ENCODE data around the gene GRIN1.

The GRIN1 gene

DNA sequence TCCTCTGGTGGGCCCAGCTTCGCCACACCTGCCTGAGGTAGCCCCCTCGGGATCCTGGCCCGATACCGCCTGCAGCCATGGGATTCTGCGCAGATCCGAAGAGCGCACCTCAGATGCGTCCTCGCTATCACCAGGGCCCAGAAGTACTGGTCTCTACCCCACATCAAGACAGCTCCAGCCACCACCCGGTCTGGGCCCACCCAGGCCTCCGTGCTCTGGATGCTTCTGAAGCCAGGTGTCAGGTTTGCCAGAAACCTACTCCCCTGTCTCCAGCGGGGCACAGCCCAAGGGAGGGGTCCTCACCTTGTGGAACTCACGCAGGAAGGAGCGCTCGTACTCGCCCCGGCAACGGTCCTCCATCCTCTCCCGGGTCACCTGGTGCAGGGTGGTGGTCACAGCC lies 47.0 kb downstream of the GRIN1 start:
- no peaks in the 10 kb centered on the region for H3K27me3 ChIP-seq (ENCODE audit: control insufficient read depth, insufficient read depth, low read length)
- H3K4me1 ChIP-seq (ENCODE audit: control insufficient read depth, insufficient read depth, low read length): peaks cover 10% of the 10 kb centered on the region
- no peak overlapping the region for H3K4me3 ChIP-seq (ENCODE audit: low read depth, low read length)
- H3K9ac ChIP-seq (ENCODE audit: low read depth, low read length): no peak overlapping the region
- no peaks in the 10 kb centered on the region for H3K9me3 ChIP-seq (ENCODE audit: control insufficient read depth, insufficient read depth, low read length)
- H3K36me3 ChIP-seq (ENCODE audit: control insufficient read depth, insufficient read depth, low read length): peaks cover 37% of the 10 kb centered on the region

DNA sequence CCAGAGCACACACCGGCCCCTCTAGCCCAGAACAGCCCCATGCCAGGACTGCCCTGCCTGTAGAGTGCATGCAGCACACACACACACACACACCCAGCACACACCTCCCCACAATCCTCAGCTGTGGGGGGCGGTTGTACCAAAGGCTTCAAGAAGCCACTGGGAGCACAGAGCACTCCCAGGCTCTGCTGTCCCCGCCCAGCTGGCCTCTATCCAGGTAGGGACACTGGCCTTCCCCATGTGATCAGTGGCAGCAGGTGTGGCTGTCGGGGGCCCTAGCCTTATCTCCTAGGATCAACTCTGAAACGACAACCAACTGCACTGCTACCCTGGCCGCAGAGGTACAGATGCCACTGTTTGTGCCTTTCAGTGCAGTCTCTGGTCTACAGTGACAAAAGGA lies 47.4 kb downstream of the GRIN1 start:
- Histone ChIP-seq H3K27me3 (ENCODE audit: control insufficient read depth, insufficient read depth, low read length) (no peaks in the 10 kb centered on the region), H3K4me3 (ENCODE audit: low read depth, low read length) (no peak overlapping the region), H3K9ac (ENCODE audit: low read depth, low read length) (no peak overlapping the region), H3K36me3 (ENCODE audit: control insufficient read depth, insufficient read depth, low read length) (peaks cover 36% of the 10 kb centered on the region), H3K9me3 (ENCODE audit: control insufficient read depth, insufficient read depth, low read length) (no peaks in the 10 kb centered on the region), H3K4me1 (ENCODE audit: control insufficient read depth, insufficient read depth, low read length) (peaks cover 10% of the 10 kb centered on the region)

DNA sequence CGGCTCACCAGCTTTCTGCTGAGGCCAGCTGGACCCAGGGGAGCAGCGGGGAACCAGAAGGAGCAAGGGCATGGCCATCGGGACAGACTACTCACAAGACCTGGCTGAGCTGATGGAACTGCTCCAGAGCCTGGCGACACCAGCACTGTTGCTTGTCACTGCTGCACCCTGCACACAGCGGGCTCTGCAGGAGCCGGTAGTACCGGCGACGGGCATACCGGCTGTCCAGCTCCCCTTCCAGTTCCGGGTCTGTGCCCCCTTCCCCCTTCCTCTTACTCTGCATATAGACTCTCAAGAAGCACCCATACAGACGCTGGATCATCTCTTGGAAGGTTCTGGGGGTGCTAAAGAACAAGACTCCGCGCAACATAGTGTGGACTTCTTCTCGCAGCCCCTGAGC lies 48.4 kb downstream of the GRIN1 start:
- no peaks in the 10 kb centered on the region for H3K9me3 ChIP-seq (ENCODE audit: control insufficient read depth, insufficient read depth, low read length)
- no peaks in the 10 kb centered on the region for H3K27me3 ChIP-seq (ENCODE audit: control insufficient read depth, insufficient read depth, low read length)
- peaks cover 10% of the 10 kb centered on the region for H3K4me1 ChIP-seq (ENCODE audit: control insufficient read depth, insufficient read depth, low read length)
- H3K36me3 ChIP-seq (ENCODE audit: control insufficient read depth, insufficient read depth, low read length): peaks cover 35% of the 10 kb centered on the region
- no peak overlapping the region for H3K9ac ChIP-seq (ENCODE audit: low read depth, low read length)
- H3K4me3 ChIP-seq (ENCODE audit: low read depth, low read length): peak overlapping the region; percentile 97

DNA sequence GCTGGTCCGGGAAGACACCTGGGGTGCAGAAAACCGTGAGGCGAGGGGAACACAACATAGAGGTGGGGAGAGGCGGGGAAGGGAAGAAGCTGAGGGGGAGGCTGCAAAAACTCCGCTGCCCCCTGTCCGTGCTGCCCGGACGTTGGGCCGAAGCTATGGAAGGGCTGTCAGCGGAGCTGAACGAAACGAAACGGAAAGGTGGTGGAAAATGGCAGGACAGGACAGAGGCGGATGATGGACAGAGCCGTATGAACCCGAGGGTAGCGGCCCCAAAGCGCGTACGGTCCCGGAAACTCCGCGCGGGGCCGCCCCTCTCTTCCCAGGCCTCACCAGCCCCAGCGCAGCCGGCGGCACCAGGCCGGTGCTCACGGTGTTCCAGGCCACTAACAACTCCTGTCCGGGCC lies 49.1 kb downstream of the GRIN1 start:
- Histone ChIP-seq H3K4me1 (ENCODE audit: control insufficient read depth, insufficient read depth, low read length) (peaks cover 10% of the 10 kb centered on the region), H3K4me3 (ENCODE audit: low read depth, low read length) (peak overlapping the region; percentile 97), H3K36me3 (ENCODE audit: control insufficient read depth, insufficient read depth, low read length) (peaks cover 31% of the 10 kb centered on the region), H3K9me3 (ENCODE audit: control insufficient read depth, insufficient read depth, low read length) (no peaks in the 10 kb centered on the region), H3K27me3 (ENCODE audit: control insufficient read depth, insufficient read depth, low read length) (no peaks in the 10 kb centered on the region), H3K9ac (ENCODE audit: low read depth, low read length) (peak overlapping the region; percentile 76)

DNA sequence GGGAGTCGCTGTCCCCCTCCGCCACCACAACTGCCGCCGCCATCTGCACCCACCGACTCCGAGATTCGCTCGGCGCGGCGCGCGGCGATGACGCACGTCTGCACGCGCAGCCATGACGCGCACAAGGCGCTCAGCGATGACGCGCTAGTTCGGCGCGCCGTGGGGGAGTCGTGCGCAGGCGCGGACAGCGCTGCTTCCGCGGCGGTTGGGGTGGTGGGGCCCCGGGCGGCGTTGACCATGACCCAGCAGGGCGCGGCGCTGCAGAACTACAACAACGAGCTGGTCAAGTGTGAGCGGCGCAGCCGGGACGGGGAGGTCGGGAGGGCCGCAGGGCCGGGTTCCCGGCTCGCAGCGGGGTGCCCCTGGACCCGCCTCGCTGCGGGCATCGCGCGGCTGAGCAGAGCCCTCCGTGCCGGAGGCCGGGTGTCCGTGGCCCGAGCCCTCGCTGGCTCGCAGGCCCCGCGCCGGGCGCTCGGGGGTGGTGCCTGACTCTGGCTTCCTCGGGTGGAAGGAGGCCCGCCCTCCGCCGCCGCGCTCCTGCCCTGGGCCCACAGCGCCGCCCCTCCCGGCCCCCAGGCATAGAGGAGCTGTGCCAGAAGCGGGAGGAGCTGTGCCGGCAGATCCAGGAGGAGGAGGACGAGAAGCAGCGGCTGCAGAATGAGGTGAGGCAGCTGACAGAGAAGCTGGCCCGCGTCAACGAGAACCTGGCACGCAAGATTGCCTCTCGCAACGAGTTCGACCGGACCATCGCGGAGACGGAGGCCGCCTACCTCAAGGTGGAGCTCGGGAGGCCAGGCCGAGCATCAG lies 49.7 kb downstream of the GRIN1 start, which contains the start of the genes ANAPC2 and SSNA1:
Gene ANAPC2, minus strand, starts transcription at position 71 of the 807 bp plus-strand sequence. Its CDS starts 28 bp downstream, at position 43.
Gene SSNA1, plus strand, starts transcription at position 187 of the 807 bp plus-strand sequence. Its CDS starts 51 bp downstream, at position 238.
- Histone ChIP-seq H3K36me3 (ENCODE audit: control insufficient read depth, insufficient read depth, low read length) (peaks cover 26% of the 10 kb centered on the region), H3K9me3 (ENCODE audit: control insufficient read depth, insufficient read depth, low read length) (no peaks in the 10 kb centered on the region), H3K4me3 (ENCODE audit: low read depth, low read length) (peak within 1 kb of the TSS; percentile 97), H3K4me1 (ENCODE audit: control insufficient read depth, insufficient read depth, low read length) (peaks cover 10% of the 10 kb centered on the region), H3K27me3 (ENCODE audit: control insufficient read depth, insufficient read depth, low read length) (no peaks in the 10 kb centered on the region), H3K9ac (ENCODE audit: low read depth, low read length) (peak within 1 kb of the TSS; percentile 81)

DNA sequence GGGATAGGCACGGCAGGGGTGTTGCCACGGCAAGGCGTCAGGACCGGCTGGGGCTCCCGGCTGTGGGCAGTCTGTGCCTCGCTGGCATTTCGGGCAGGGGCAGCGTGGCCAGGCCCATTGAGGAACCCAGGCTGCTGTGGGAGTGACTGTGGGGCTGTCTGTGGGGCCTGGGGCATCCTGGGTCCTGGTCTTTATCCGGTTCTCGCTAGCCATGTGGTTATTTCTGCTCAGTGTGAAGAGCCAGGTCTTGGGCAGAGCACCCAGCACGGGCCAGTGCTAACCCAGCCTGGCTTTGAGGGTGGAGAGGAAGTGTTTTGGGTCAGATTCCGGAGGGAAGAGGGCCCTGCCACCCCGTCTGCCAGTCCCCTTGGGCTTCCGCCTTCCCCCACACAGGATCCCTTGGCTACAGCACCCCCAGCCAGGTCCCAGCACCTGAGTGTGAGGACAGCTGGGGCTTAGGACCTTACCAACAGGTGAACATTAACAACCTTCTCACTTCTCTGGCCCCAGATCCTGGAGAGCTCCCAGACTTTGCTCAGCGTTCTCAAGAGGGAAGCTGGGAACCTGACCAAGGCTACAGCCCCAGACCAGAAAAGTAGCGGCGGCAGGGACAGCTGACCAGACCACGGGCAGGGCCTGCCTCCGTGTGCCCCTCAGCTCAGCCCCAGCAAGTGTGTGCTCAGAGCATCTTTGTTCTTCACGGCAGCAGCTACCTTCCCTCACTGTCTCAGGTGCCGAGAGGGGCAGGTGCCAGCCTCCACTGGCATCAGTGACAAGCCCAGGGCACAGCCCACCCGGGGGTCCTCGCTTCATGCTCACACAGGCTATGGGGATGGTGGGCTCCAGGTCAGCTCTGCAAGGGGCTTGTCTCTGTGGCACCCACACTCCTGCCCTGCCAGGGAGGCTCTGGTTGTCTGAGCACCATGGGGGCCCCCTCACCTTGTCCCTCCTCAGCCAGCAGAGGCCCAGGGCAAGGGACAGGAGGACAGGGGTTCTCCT lies 50.6 kb downstream of the GRIN1 start:
- H3K9me3 ChIP-seq (ENCODE audit: control insufficient read depth, insufficient read depth, low read length): no peaks in the 10 kb centered on the region
- H3K9ac ChIP-seq (ENCODE audit: low read depth, low read length): peak overlapping the region; percentile 81
- peaks cover 23% of the 10 kb centered on the region for H3K36me3 ChIP-seq (ENCODE audit: control insufficient read depth, insufficient read depth, low read length)
- peaks cover 10% of the 10 kb centered on the region for H3K4me1 ChIP-seq (ENCODE audit: control insufficient read depth, insufficient read depth, low read length)
- peak overlapping the region; percentile 97 for H3K4me3 ChIP-seq (ENCODE audit: low read depth, low read length)
- H3K27me3 ChIP-seq (ENCODE audit: control insufficient read depth, insufficient read depth, low read length): no peaks in the 10 kb centered on the region

DNA sequence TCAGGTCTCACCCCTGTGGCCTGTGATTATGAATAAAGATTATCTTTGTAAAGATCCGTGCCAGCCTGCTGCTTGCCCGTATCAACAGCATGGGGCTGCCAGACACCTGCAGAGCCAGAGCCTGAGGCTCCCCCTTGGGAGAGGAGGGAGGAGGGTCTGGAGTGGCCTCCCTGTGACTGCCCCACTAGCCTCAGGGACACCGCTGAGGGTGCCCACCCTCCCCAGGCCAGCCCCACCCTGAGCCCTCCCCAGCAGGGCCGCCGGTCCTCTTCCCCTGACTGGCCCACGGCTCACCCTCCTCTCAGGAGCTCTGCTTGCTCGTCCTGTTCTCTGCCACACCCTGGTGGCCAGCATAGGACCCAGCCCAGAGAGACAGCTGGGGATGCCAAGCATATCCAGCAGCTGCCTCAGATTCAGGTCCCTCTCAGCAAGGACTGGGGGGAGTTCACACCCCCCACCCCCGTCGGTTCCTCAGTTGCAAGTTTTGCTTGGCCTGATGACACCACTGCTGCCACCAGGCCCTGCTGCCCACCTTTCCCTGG lies 51.4 kb downstream of the GRIN1 start:
- Histone ChIP-seq H3K36me3 (ENCODE audit: control insufficient read depth, insufficient read depth, low read length) (peaks cover 23% of the 10 kb centered on the region), H3K9me3 (ENCODE audit: control insufficient read depth, insufficient read depth, low read length) (no peaks in the 10 kb centered on the region), H3K4me1 (ENCODE audit: control insufficient read depth, insufficient read depth, low read length) (peaks cover 12% of the 10 kb centered on the region), H3K9ac (ENCODE audit: low read depth, low read length) (no peak overlapping the region), H3K4me3 (ENCODE audit: low read depth, low read length) (no peak overlapping the region), H3K27me3 (ENCODE audit: control insufficient read depth, insufficient read depth, low read length) (no peaks in the 10 kb centered on the region)

DNA sequence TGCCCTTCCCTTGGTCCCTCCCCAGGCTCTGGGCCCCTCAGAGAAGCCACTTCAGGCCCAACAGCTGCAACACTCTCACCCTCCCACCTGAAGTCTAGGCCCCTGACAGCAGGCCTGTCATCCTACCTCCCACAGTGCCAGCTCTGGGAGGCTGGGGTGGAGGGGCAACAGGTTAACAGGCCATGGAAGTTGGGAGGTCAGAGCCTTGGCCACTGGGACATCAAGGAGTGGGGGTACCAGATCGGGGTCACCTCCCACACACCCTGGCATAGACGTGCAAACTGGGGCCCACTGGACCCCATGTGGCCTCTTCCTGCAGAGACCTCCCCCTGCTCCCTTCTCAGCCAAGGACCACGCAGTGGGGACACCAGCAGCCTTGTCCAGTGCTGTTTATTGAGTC lies 52.3 kb downstream of the GRIN1 start:
- Histone ChIP-seq H3K4me3 (ENCODE audit: low read depth, low read length) (no peak overlapping the region), H3K36me3 (ENCODE audit: control insufficient read depth, insufficient read depth, low read length) (peaks cover 14% of the 10 kb centered on the region), H3K9me3 (ENCODE audit: control insufficient read depth, insufficient read depth, low read length) (no peaks in the 10 kb centered on the region), H3K4me1 (ENCODE audit: control insufficient read depth, insufficient read depth, low read length) (peaks cover 12% of the 10 kb centered on the region), H3K9ac (ENCODE audit: low read depth, low read length) (no peak overlapping the region), H3K27me3 (ENCODE audit: control insufficient read depth, insufficient read depth, low read length) (no peaks in the 10 kb centered on the region)

DNA sequence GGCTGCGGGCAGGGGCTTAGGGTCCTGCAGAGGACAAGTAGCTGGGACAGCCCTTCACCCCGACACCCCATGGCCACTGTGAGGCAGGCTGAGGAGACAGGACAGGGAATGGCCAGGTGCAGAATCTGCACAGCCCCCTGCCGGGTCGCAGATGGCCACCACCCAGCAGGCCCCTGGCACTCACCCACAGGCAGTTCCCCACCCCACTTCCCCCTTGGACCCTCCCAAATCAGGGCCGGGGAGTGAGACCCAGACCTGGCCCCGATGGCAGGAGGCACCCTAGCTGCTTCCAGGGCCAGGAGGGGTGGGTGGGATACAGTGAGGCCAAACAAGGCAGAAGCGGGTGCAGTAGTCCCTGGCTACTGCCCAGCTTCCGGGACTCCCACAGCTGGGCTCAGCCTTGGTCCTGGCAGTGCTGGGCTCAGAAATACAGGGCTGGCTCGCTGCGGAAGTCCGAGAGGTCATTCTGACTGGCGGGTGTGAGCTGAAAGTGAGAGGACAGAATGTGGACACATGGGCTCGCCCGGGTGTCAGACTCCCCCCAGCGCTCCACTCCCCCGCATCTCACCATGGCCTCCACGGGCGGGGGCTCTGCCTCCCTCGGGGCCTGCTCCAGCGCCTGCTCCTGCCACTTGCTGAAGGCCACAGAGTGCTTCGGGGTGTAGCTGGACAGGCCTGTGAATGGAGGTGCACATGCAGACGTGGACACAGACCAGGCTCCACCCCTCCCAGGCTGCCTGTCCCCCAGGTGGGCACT lies 52.9 kb downstream of the GRIN1 start:
- Histone ChIP-seq H3K9ac (ENCODE audit: low read depth, low read length) (no peak overlapping the region), H3K36me3 (ENCODE audit: control insufficient read depth, insufficient read depth, low read length) (peaks cover 14% of the 10 kb centered on the region), H3K4me1 (ENCODE audit: control insufficient read depth, insufficient read depth, low read length) (peaks cover 11% of the 10 kb centered on the region), H3K9me3 (ENCODE audit: control insufficient read depth, insufficient read depth, low read length) (no peaks in the 10 kb centered on the region), H3K4me3 (ENCODE audit: low read depth, low read length) (no peak overlapping the region), H3K27me3 (ENCODE audit: control insufficient read depth, insufficient read depth, low read length) (no peaks in the 10 kb centered on the region)

DNA sequence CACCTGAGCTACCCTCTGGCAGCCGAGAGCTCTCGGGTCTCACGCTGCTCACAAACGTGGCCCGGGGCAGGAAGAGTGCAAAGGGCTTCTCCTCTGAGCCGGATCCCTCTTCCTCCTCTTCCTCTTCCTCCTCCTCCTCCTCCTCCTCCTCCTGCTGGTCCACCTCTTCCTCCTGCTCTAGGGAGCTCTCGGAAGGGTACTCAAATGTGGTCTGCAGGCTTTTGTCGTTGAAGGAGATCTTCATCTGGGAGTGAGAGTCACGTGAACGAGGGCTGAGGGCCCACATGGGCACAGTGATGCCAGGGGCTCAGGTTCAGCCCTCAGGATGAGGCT lies 53.5 kb downstream of the GRIN1 start:
- Histone ChIP-seq H3K36me3 (ENCODE audit: control insufficient read depth, insufficient read depth, low read length) (peaks cover 14% of the 10 kb centered on the region), H3K9ac (ENCODE audit: low read depth, low read length) (no peak overlapping the region), H3K4me3 (ENCODE audit: low read depth, low read length) (no peak overlapping the region), H3K27me3 (ENCODE audit: control insufficient read depth, insufficient read depth, low read length) (no peaks in the 10 kb centered on the region), H3K4me1 (ENCODE audit: control insufficient read depth, insufficient read depth, low read length) (peaks cover 7% of the 10 kb centered on the region), H3K9me3 (ENCODE audit: control insufficient read depth, insufficient read depth, low read length) (no peaks in the 10 kb centered on the region)

DNA sequence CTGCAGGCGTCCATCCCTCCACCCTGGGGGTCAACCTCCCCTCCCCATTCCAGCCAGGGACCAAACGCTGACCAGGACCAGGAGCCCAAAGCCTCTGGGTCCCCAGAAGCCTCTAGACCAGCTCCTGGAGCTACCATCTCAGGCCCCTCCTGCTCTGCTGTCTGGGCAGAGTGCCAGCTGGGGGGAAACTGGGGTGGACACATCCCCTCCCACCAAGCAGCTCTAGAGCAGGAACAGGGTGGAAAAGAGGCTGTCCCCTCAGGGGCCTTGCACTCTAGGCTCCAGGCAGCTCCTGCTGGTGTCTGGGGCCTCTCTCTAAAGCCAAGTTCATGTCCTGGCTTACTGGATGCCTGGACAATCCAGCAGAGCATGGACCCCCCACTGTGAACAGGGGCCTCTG lies 53.9 kb downstream of the GRIN1 start:
- Histone ChIP-seq H3K4me1 (ENCODE audit: control insufficient read depth, insufficient read depth, low read length) (peaks cover 4% of the 10 kb centered on the region), H3K36me3 (ENCODE audit: control insufficient read depth, insufficient read depth, low read length) (peaks cover 14% of the 10 kb centered on the region), H3K9me3 (ENCODE audit: control insufficient read depth, insufficient read depth, low read length) (no peaks in the 10 kb centered on the region), H3K9ac (ENCODE audit: low read depth, low read length) (no peak overlapping the region), H3K4me3 (ENCODE audit: low read depth, low read length) (no peak overlapping the region), H3K27me3 (ENCODE audit: control insufficient read depth, insufficient read depth, low read length) (no peaks in the 10 kb centered on the region)
